Urothelium cell line (cell line): ENCODE results near the gene TMEM178B.
"Not testable (repeated sequence)": the region's sequence is repeated elsewhere in the genome, so short reads cannot be mapped to it uniquely, and the experiment has no call there.

Source experiments
- DNase-seq: peaks from one replicate; pipeline ENCODE4 v3.0.0; 2011; ENCODE audit warnings: low spot score, mixed read lengths
- FAIRE-seq: peaks from 2 replicates; lab custom pipeline; 2011; peaks lifted over from hg19 to GRCh38; lab: Jason Lieb, UNC

The TMEM178B gene

GRCh38 chr7:141132671-141133070, 58.8 kb downstream of the TMEM178B start:
- no peak for DNase-seq
- FAIRE-seq: no peak

DNA sequence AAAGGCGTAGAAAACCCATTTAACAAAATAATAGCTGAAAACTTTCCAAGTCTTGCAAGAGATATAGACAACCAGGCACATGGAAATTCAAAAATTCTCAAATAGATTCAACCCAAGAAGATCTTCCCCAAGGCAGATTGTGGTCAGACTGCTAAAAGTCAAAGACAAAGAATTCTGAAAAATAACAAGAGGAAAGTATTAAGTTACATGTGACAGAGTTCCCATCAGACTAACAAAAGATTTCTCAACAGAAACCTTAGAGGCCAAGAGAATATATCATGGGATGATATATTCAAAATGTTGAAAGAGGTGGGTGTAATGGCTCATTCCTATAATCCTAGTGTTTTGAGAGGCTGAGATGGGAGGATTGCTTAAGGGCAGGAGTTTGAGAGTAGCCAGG, 59.8 kb downstream of the TMEM178B start:
- FAIRE-seq: no peak

GRCh38 chr7:141142058-141142457, 68.2 kb downstream of the TMEM178B start:
- no peak for FAIRE-seq
- no peak for DNase-seq

More for the DNA sequence above, 59.8 kb downstream of the TMEM178B start:
- no peak for DNase-seq

- DNase-seq (no peak), FAIRE-seq (no peak)
Measured at GRCh38 chr7:141144921-141145629, 71.2 kb downstream of the TMEM178B start.

- no peak for FAIRE-seq
- no peak for DNase-seq
Measured at GRCh38 chr7:141145630-141145982, 71.7 kb downstream of the TMEM178B start.

- FAIRE-seq (no peak), DNase-seq (no peak)
Measured at GRCh38 chr7:141147482-141147881, 73.6 kb downstream of the TMEM178B start.

DNA sequence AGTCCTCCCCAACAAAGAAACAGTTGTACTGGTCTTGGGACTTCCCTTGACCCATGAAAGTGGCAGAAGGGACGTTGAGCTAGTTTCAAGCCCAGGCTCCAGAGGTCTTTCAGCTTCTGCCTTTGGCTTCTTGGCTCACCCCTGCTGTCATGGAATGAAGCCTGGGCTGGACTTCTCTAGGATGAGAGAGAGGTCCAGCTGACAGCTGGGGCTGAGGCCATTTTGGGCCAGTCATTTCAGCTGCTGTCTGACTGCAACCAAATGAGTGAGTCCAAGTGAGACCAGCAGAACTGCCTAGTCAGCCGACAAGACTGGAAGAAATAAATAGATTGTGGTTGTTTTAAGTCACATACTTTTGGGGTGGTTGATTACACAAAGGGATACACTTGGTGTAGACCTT, 76.6 kb downstream of the TMEM178B start:
- DNase-seq (no peak), FAIRE-seq (no peak)

- FAIRE-seq (no peak), DNase-seq (no peak)
Measured at GRCh38 chr7:141151746-141152145, 77.9 kb downstream of the TMEM178B start.

- no peak for FAIRE-seq
- DNase-seq: no peak
Measured at GRCh38 chr7:141153231-141153630, 79.4 kb downstream of the TMEM178B start.

GRCh38 chr7:141154131-141154732, 80.4 kb downstream of the TMEM178B start:
- FAIRE-seq: no peak
- no peak for DNase-seq

- DNase-seq (no peak), FAIRE-seq (no peak)
Measured at GRCh38 chr7:141156407-141156806, 82.5 kb downstream of the TMEM178B start.

GRCh38 chr7:141157138-141157765, 83.4 kb downstream of the TMEM178B start:
- FAIRE-seq (no peak), DNase-seq (no peak)

DNA sequence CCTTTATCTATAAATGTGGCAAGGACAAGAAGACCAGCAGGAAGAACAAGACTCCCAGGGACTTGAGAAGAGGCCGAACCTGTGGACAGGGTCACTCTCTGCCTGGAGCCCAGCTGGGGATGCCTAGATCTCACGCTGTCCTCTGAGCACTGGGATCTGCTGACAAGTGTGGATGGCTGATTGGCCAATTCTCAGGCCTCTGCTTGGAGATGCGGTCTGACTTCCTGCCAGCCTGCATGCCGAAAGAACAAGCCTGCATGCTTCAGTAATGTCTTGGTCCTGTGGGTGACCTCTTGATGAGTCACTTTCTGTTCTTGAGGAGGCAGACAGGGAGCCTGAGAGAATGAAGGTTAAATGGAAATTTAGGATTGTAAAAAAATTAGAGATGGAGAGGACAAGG, 84.7 kb downstream of the TMEM178B start:
- FAIRE-seq (no peak), DNase-seq (peak; percentile 88)

- DNase-seq (no peak), FAIRE-seq (no peak)
Measured at GRCh38 chr7:141160246-141160860, 86.5 kb downstream of the TMEM178B start.

DNA sequence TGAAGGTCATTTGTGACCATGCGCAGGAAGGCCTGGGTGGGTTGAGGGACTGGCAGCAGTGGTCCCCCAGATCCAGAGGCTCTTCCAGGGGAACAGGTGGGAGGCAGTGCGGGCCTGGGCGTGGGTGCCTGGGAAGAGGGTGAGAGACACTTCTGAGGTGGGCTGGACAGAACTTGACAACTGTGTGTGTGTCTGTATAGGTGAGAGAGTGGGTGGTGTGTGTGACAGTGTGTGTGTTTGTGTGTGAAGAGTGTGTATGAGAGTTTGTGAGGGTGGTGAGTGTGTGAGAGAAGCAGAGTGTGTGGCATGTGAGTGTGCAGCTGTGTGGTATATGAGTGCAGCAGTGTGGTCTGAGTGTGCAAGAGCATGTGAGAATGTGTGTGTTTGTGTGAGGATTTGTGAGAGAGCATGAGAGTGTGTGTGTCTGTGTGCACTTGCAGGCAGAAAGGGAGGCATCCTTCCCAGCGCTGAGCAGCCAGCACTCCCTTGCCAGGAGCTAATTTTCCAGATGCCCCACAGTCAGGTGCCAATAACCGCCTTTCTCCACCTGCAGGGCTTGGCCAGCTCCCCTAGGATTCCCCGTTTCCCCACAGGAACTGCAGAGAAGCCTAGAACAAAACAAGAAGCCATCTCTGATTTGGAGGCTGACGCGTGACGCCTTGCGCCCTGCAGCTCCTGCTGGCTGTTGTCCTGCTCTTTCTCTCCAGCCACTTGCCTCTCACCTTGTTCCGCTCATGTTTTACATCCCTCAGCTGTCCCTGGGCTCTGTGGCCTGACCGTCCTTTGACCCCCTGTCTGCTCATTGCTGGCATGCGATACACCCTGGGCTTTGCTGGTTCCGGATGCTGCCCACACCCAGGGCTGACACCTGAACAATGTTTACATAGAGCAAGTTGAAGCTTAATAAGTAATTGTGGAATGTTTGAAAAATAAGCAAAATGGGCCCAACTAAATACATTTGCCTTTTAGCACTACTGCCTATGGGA, 88.0 kb downstream of the TMEM178B start:
- DNase-seq (no peak), FAIRE-seq (no peak)

GRCh38 chr7:141165521-141165920, 91.7 kb downstream of the TMEM178B start:
- DNase-seq (no peak), FAIRE-seq (no peak)

DNA sequence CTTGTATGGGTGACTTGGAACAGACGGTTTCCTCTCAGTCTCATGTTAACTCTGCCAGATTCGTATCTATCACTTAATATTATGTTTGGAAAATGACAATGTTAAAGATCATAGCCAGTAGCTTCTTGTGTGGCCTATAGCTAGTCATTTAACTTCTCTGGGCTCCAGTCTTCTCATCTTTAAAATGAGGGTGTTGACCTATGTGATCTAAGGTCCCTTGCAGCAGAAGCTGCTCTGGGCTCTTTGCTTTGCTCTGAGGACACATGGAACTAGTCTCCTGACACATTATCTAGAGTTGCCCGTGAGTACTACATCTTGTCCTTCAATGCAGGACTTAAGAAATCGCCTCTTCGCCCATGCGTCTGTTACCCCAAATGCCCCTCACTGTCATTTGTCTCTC, 93.1 kb downstream of the TMEM178B start:
- DNase-seq: no peak
- no peak for FAIRE-seq

- DNase-seq (no peak), FAIRE-seq (no peak)
Measured at GRCh38 chr7:141167381-141167964, 93.6 kb downstream of the TMEM178B start.

- DNase-seq, FAIRE-seq: not testable (repeated sequence)
Measured at GRCh38 chr7:141169157-141169556, 95.3 kb downstream of the TMEM178B start.

DNA sequence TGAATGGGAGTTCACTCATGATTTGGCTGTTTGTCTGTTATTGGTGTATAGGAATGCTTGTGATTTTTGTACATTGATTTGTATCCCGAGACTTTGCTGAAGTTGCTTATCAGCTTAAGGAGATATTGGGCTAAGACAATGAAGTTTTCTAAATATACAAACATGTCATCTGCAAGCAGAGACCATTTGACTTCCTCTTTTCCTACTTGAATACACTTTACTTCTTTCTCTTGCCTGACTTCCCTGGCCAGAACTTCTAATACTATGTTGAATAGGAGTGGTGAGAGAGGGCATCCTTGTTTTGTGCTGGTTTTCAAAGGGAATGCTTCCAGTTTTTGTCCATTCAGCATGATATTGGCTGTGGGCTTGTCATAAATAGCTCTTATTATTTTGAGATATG, 101.9 kb downstream of the TMEM178B start:
- FAIRE-seq, DNase-seq: not testable (repeated sequence)
